LoVo (cell line): ENCODE data around the gene MBOAT7.
"Not testable (repeated sequence)": the region's sequence is repeated elsewhere in the genome, so short reads cannot be mapped to it uniquely, and the experiment has no call there.

Experiments used
- DNase-seq: peaks from one replicate; pipeline ENCODE4 v3.0.0-alpha.2; 2016; ENCODE audit warnings: low spot score

Gene MBOAT7, protein sequence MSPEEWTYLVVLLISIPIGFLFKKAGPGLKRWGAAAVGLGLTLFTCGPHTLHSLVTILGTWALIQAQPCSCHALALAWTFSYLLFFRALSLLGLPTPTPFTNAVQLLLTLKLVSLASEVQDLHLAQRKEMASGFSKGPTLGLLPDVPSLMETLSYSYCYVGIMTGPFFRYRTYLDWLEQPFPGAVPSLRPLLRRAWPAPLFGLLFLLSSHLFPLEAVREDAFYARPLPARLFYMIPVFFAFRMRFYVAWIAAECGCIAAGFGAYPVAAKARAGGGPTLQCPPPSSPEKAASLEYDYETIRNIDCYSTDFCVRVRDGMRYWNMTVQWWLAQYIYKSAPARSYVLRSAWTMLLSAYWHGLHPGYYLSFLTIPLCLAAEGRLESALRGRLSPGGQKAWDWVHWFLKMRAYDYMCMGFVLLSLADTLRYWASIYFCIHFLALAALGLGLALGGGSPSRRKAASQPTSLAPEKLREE

DNA sequence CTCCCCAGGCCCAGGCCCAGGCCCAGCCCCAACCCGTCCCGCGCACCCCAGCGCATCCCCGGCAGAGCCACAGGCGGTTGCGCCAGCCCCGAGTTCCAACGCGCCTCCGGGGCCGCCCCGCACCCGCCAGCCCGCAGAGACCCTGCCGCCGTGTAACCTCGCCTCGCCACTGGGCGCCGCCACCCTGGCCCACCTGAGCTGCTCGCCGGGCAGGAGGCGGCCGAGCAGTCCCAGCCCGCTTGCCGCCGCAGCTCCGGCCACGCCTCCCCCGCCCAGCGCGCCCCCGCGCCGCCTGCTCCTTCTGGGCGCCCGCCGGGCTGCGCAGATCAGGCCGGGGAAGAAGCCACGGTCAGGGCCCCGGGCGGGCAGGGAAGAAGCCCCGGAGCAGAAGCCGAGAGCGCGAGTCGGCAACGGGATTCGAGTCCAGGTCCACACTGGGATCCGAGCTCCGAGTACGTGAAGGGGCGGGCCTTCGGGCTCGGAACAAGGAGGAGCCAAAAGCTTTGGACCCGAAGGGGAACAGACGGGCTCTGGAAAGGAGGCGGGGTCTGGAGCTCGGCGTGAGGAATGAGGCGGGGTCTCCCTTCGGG is at the start of gene MBOAT7:
MBOAT7 (minus strand) TSS at position 436 of the 590 bp plus-strand sequence. CDS start 1,072 bp downstream, outside the sequence.
- no peak for DNase-seq

DNA sequence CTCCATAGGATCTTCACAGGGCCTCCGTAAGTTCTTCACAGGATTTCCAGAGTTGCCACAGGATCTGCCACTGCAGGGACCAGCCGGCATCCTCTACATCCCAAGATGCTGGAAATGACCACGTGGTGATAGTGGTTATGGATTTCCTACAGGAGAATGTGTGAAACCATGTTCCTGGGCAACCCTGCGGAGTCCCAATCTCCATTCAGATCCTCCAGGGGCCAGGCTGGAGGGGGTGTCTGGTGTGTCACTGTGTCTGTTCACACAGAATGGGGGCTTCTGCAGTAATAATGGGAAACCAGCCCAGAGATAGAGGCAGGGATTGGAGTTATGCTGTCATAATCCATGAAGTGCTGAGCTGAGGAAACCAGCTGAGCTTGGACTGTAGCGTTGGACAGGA is 44.6 kb upstream of the MBOAT7 start:
- no peak for DNase-seq

- peak; percentile 63 for DNase-seq
These were observed 41.9 kb upstream of the MBOAT7 start for GRCh38 chr19:54231077-54231931.

DNA sequence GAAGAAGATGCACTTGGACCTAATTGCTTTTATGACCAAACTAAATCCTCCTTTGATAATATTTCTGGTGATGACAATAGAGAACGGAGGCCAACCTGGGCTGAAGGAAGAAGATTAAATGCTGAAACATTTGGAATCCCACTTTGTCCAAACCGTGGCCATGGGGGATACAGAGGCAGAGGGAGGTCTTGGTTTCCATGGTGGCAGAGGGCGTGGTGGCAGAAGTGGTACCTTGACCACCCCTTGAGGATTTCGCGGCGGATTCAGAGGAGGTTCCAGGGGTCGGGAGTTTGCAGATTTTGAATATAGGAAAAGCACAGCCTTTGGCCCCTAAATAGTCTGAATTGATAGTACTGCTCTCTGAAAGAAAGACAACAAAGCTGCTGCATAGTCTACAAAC is 40.7 kb upstream of the MBOAT7 start:
- DNase-seq: no peak

GRCh38 chr19:54229146-54229545 is 39.8 kb upstream of the MBOAT7 start:
- no peak for DNase-seq

DNA sequence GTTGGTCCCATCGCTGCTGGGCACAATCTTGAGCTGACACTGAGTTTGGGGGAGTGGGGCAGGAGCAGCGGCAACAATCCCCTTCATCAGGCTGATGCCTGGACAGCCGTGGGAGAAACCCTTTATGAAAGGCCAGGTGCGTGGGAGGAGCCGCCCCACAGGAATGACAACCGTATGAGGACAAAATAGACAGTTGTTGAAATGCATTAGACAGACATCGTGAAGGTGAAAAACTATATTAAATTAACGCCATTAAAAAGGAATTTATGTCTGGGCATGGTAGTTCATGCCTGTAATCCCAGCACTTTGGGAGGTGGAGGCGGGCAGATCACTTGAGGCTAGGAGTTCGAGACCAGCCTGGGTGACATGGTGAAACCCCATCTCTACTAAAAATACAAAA is 35.2 kb upstream of the MBOAT7 start:
- DNase-seq: not testable (repeated sequence)

DNA sequence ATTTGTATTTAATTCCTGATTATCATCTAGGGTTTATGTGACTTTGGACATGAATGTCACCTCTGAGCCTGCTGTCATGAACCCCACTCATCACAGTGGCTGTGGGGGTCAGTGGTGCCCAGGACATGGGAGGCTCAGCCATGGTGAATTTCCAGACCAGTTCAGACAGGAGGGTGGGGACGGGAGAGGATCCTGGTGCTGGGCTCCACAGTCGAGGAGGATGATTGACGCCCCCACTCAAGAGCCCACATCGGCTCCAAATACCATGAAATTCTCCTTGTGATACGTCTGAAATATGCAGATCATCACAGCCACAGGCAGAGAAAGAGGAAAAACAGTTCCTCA is 34.5 kb upstream of the MBOAT7 start:
- DNase-seq: not testable (repeated sequence)

DNA sequence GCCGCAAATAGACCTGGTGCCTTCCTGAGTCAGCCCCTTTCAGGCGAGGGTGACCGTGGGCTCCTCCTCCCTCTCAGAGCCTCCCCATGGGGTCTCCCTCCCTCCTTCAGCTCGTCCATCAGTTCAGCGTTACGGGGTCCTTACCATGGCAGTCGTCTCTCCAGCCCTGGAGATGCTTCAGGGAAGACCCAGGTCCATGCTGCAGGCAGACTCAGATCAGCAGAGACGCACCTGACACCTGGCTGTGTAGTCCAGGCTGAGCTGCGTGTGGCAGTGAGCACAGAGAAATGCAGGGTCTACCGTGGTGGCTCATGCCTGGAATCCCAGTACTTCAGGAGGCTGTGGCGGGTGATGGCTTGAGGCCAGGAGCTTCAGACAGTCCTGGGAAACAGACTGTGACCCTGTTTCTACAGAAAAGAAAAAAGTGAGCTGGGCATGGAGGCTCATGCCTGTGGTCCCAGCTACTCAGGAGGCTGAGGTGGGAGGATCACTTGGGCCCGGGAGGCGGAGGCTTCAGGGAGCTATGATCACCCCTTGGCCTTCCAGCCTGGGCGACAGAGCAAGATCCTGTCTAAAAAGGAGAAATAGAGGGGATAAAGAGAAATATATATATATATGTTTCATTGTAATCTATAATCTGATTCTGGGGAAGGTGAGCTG is 34.0 kb upstream of the MBOAT7 start:
- not testable (repeated sequence) for DNase-seq

DNA sequence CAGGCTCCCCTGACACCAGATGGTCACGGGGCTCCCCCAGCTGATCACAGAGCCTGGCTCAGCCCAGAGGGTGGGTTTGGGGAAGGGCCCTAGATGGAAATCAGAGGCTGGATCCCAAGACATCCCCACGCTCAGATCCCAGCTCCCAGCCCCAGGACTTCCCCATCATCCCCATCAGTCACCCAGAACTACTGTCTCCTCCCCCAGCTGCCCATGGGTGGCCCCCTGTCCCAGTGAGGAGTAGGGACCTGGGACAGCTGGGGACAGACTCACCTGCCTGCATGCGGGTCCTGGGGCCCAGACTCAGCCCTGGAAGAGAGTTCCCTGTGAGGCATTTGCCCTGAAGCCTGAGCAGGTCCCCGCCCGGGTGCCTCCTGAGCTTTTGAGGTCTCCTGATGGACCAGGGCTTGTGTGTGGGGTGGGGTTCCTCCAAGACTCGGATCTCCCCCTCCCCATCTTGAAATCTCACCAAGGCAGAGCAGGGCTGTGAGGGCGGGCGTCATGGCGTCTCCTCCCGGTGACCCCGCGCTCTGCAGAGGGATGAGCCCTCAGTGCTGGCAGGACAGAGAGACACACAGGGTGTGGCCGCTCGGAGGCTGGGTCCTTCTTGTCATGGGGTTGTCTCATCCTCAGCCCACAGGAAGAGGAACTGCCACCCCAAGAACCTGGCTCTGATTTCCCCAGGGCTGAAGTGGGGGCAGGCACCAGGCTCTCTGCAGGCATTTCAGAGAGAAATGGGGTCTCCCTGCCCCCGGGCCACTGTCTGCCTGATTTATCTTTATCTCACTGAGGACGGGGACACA is 33.3 kb upstream of the MBOAT7 start, which contains the start of gene LILRB3:
LILRB3 (minus strand) TSS at position 534 of the 803 bp plus-strand sequence; CDS start at position 503, 31 bp downstream.
- DNase-seq: not testable (repeated sequence)

DNA sequence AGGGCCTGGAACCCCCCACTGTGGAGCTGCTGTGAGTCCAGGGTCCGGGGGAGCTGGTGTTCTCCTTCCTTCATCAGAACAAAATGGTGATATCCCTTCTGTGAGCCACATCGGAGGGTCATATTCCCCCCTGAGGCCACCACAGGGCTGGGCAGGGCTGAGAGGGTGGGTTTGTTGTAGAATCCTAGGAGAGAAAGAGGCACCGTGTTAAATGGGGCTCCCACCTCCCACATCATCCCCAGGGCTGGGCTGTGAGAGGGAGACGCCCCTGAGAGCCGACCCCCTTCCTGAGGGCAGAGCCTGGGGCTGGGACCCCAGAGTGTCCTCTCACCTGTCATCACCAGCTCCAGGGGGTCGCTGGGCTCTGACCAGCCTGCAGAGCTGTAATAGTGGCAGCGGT is 32.6 kb upstream of the MBOAT7 start:
- not testable (repeated sequence) for DNase-seq

DNA sequence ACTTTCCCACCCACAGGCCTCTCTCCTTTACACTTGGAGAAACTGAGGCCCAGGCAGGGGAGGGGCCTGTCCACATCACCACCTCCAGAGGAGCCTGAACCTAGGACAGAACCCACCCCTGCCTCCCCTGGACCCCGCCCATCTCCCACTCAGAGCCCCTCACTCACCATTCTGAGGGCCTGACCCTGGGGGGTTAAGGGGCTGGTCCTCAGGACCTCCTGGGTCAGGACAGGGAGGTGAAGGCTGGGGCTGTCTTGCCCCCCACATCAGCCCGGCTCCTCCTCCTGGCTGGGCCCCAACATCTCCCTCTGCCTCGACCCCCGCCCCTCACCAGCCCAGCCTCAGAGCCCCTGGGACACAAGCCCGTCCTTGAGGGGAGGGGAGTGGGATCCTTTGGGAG is 30.3 kb upstream of the MBOAT7 start:
- not testable (repeated sequence) for DNase-seq

GRCh38 chr19:54218960-54219661 is 29.7 kb upstream of the MBOAT7 start:
- DNase-seq: no peak

DNA sequence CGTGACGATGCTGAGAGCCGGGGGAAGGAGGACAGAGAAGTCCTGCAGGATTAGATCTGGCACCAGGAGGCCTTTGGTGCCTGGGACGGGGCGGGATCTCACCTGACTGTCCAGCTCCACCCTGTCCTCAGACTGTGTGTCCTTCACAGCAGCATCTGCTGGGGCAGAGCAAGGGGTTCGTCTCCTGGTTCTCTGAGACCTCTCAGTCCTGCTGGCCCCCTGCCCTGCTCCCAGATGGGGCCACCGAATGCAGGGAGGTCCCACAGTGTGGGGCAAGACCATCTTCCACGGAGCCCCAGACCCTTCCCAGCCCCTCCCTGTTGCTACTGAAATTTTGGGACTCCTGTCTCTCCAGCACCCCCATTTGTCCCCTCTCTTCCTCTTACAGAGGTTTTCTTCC is 28.9 kb upstream of the MBOAT7 start:
- no peak for DNase-seq

DNA sequence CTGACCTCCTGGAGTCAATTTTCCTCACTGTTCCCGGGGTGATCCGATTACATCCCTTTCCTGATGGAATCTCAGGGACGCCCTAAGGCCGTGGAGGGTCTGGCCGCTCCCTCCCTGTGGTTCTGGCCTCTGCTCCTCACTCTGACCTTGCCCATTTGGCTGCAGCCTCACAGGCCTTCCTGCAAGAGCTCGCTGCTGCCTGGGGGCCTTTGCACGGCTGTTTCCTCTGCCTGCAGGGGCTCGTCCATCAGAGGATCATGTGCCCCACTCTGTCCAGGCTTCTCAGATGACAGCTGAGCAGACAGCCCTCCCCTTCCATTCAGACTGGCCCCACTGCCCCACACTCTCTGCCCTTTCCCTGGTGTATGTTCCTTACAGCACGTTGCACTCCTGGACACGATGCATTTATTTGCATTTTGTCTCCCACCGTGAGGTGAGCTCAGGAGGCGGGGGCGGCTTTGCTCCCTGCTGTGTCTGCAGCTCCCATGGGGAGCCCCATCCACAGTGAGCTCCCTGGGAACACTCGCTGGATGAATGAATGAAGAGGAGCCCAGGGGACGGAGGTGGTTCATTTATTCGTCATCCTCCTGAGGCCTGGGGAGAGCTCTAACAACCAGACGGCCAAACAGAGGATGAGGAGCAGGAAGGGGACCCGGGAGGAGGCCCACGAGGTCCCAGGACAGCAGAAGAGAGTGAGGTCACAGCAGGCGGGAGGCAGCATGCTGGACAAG is 28.3 kb upstream of the MBOAT7 start:
- DNase-seq: not testable (repeated sequence)

DNA sequence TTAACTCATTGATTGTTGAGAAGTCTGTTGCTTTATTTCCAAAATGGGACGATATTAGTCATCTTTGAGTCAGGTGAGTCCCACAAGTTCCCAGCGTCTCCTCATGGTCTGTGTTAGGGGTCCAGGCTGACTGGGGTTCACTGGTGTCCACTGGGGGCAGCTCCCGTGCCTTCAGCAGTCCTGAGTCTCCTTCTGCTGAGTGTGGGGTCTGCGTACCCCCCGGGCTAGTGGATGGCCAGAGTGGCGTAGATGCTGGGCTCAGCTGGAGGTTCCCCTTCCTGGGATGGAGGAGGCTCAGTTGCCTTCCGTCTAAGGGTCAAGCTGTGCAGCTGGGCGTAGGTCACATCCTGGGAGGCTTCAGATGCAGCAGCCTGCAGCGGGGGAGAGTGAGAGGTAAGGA is 27.5 kb upstream of the MBOAT7 start:
- no peak for DNase-seq

- DNase-seq: not testable (repeated sequence)
These were observed 25.4 kb upstream of the MBOAT7 start for GRCh38 chr19:54214734-54215133.

- not testable (repeated sequence) for DNase-seq
These were observed 24.8 kb upstream of the MBOAT7 start for GRCh38 chr19:54214217-54214616.

GRCh38 chr19:54211235-54211634 is 21.9 kb upstream of the MBOAT7 start:
- no peak for DNase-seq

- DNase-seq: peak; percentile 88
These were observed 20.6 kb upstream of the MBOAT7 start for GRCh38 chr19:54209811-54210494.
